GM10266 (cell line): ENCODE results near the gene SLCO2A1.

Experiments
- DNase-seq: peaks from one replicate; pipeline ENCODE4 v3.0.0; 2012; ENCODE audit errors: extremely low spot score
- CTCF ChIP-seq: IDR thresholded peaks from 2 replicates; pipeline ENCODE4 v1.5.1; 2012; ENCODE audit warnings: mild to moderate bottlenecking, low read depth; ENCODE audit not compliant: control insufficient read depth, insufficient read depth; ENCODE audit errors: missing control alignments

The SLCO2A1 gene

GRCh38 chr3:133891662-133892378 is 137.9 kb downstream of the SLCO2A1 start:
- TF ChIP-seq CTCF = no peak

GRCh38 chr3:133890972-133891644 is 138.6 kb downstream of the SLCO2A1 start:
- no peak for TF ChIP-seq CTCF
- DNase-seq = no peak

More at GRCh38 chr3:133891662-133892378, 137.9 kb downstream of the SLCO2A1 start:
- DNase-seq = no peak

- no peak for TF ChIP-seq CTCF
- DNase-seq = no peak
Observed at GRCh38 chr3:133890037-133890436, 139.7 kb downstream of the SLCO2A1 start.

GRCh38 chr3:133888726-133889340 is 140.9 kb downstream of the SLCO2A1 start:
- no peak for DNase-seq
- no peak for TF ChIP-seq CTCF

- no peak for TF ChIP-seq CTCF
- DNase-seq = no peak
Observed at GRCh38 chr3:133887803-133888703, 141.7 kb downstream of the SLCO2A1 start.

- no peak for TF ChIP-seq CTCF
- DNase-seq = no peak
Observed at GRCh38 chr3:133887074-133887802, 142.5 kb downstream of the SLCO2A1 start.
